GM18502 (cell line): ENCODE data around the gene STK10.
A peak's percentile ranks its signal among the peaks of the same experiment; 100 is the strongest.
"Not testable (repeated sequence)": the region's sequence is repeated elsewhere in the genome, so short reads cannot be mapped to it uniquely, and the experiment has no call there.

ENCODE experiments used
- ATAC-seq: cut with Tn5 transposase; IDR thresholded peaks from one replicate; pipeline ENCODE4 v1.9.1; 2021; ENCODE audit warnings: mild to moderate bottlenecking; ENCODE audit not compliant: unreplicated experiment, poor library complexity

The STK10 gene

GRCh38 chr5:172188033-172188892, at the start of gene STK10:
Gene STK10 (minus strand): TSS chr5:172188224. CDS start chr5:172188042, 182 bp downstream.
- peak; percentile 72 for ATAC-seq

GRCh38 chr5:172235827-172236736, 48.1 kb upstream of the STK10 start:
- no peak for ATAC-seq

- ATAC-seq, result peak; percentile 68
These were observed 47.2 kb upstream of the STK10 start for GRCh38 chr5:172235132-172235780.

GRCh38 chr5:172234031-172234430, 46.0 kb upstream of the STK10 start:
- no peak for ATAC-seq

GRCh38 chr5:172229904-172230303, 41.9 kb upstream of the STK10 start:
- no peak for ATAC-seq

- no peak for ATAC-seq
These were observed 37.0 kb upstream of the STK10 start for GRCh38 chr5:172224996-172225395.

GRCh38 chr5:172223901-172224873, 36.2 kb upstream of the STK10 start:
- ATAC-seq, result peak; percentile 84

- ATAC-seq, result no peak
These were observed 31.3 kb upstream of the STK10 start for GRCh38 chr5:172219296-172219695.

GRCh38 chr5:172216345-172216744, 28.3 kb upstream of the STK10 start:
- no peak for ATAC-seq

GRCh38 chr5:172213126-172213525, 25.1 kb upstream of the STK10 start:
- no peak for ATAC-seq

GRCh38 chr5:172211676-172212075, 23.7 kb upstream of the STK10 start:
- ATAC-seq, result no peak

GRCh38 chr5:172209714-172210113, 21.7 kb upstream of the STK10 start:
- ATAC-seq, result no peak

GRCh38 chr5:172207511-172207910, 19.5 kb upstream of the STK10 start:
- no peak for ATAC-seq

GRCh38 chr5:172205984-172206383, 18.0 kb upstream of the STK10 start:
- not testable (repeated sequence) for ATAC-seq

GRCh38 chr5:172200476-172200875, 12.5 kb upstream of the STK10 start:
- ATAC-seq, result no peak

GRCh38 chr5:172199446-172199845, 11.4 kb upstream of the STK10 start:
- ATAC-seq, result no peak

GRCh38 chr5:172197775-172198174, 9.8 kb upstream of the STK10 start:
- ATAC-seq, result not testable (repeated sequence)

- ATAC-seq, result no peak
These were observed 7.2 kb upstream of the STK10 start for GRCh38 chr5:172194985-172195774.

GRCh38 chr5:172193872-172194271, 5.8 kb upstream of the STK10 start, which contains the start of gene EFCAB9:
Gene EFCAB9 (plus strand): TSS chr5:172194172. CDS start chr5:172194173, 1 bp downstream.
- no peak for ATAC-seq
